SK-N-MC (cell line): ENCODE measurements around the gene ABL2.

Source experiments
- EZH2 ChIP-seq: fragments of 200-600 bp; sonication (generic); IDR thresholded peaks from one replicate; pipeline ENCODE4 v1.6.1; 2017; ENCODE audit warnings: antibody characterized with exemption
- FOXP2 ChIP-seq: optimal IDR thresholded peaks from 2 replicates; pipeline ENCODE3; 2011; ENCODE audit warnings: mild to moderate bottlenecking, moderate library complexity; ENCODE audit not compliant: insufficient read depth; ENCODE audit errors: extremely low read length, control extremely low read depth
- POLR2AphosphoS5 ChIP-seq: IDR thresholded peaks from 2 replicates; pipeline ENCODE4 v1.6.1; 2012; ENCODE audit warnings: mild to moderate bottlenecking, low read depth, low read length, borderline replicate concordance

DNA sequence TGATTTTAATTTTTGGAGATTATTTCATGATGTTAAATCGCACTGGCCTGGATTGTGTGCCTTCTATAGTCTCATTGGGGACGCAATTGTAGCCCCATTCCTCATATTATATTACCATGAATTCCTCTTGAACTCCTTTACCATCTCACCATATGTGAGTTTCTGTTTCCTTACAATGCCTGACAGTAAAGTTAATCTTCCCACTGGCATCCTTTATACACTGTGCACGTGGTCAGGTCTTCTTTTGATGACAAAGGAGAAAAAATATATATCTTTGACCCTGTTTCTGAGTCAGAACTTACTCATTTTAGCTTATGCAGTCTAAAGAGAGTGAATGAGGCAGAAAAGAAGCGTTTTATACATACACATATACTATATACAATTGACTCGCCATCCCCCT is 774 bp upstream of the ABL2 start:
- no peak for TF ChIP-seq POLR2AphosphoS5
- no peak for TF ChIP-seq FOXP2
- TF ChIP-seq EZH2: no peak
